ACC112 (cell line): ENCODE measurements around the gene FAM234A.
"Not testable (repeated sequence)": the region's sequence is repeated elsewhere in the genome, so short reads cannot be mapped to it uniquely, and the experiment has no call there.

Experiments used
- H2AFZ ChIP-seq: fragments of 200-600 bp; sonication (generic); one replicate; pipeline ENCODE4 v1.6.0; 2017; ENCODE audit warnings: antibody characterized with exemption, low read length; ENCODE audit not compliant: unreplicated experiment
- H3K27ac ChIP-seq: fragments of 200-600 bp; sonication (generic); 2 replicates; pipeline ENCODE4 v1.5.1; 2014; ENCODE audit warnings: low read depth, mild to moderate bottlenecking, antibody characterized with exemption, low read length, moderate library complexity
- H3K27me3 ChIP-seq: fragments of 200-600 bp; sonication (generic); 2 replicates; pipeline ENCODE4 v1.6.1; 2014; ENCODE audit warnings: mild to moderate bottlenecking, antibody characterized with exemption, low read length, moderate library complexity, mixed read lengths; ENCODE audit not compliant: insufficient read depth
- H3K36me3 ChIP-seq: fragments of 200-600 bp; sonication (generic); 2 replicates; pipeline ENCODE4 v1.6.1; 2016; ENCODE audit warnings: mild to moderate bottlenecking, antibody characterized with exemption, low read length, moderate library complexity, mixed read lengths; ENCODE audit not compliant: insufficient read depth
- H3K4me1 ChIP-seq: fragments of 200-600 bp; sonication (generic); one replicate; pipeline ENCODE4 v1.6.1; 2016; ENCODE audit warnings: low read length, mixed read lengths; ENCODE audit not compliant: insufficient read depth, unreplicated experiment, control insufficient read depth
- H3K4me3 ChIP-seq: fragments of 200-600 bp; sonication (generic); 2 replicates; pipeline ENCODE4 v1.5.1; 2014; ENCODE audit warnings: mild to moderate bottlenecking, low read depth, low read length
- H3K79me2 ChIP-seq: fragments of 200-600 bp; sonication (generic); one replicate; pipeline ENCODE4 v1.6.0; 2016; ENCODE audit warnings: low read length; ENCODE audit not compliant: control insufficient read depth, unreplicated experiment, insufficient read depth

FAM234A gene

GRCh38 chr16:200388-200787 lies 34.2 kb upstream of the FAM234A start:
- Histone ChIP-seq H2AFZ (no peak overlapping the region), H3K4me1 (peaks cover 3% of the 10 kb centered on the region), H3K27ac (peak overlapping the region; percentile 44; the same call in 1 of the 2 replicates), H3K4me3 (no peak overlapping the region), H3K36me3 (peaks cover 40% of the 10 kb centered on the region), H3K79me2 (peaks cover 3% of the 10 kb centered on the region), H3K27me3 (no peaks in the 10 kb centered on the region)

GRCh38 chr16:203246-203645 lies 31.4 kb upstream of the FAM234A start:
- Histone ChIP-seq H2AFZ (no peak overlapping the region), H3K4me1 (peaks cover 3% of the 10 kb centered on the region), H3K27ac (no peak overlapping the region), H3K36me3 (peaks cover 41% of the 10 kb centered on the region), H3K4me3 (no peak overlapping the region), H3K27me3 (no peaks in the 10 kb centered on the region), H3K79me2 (peaks cover 4% of the 10 kb centered on the region)

- H3K4me3 ChIP-seq, H3K27me3 ChIP-seq, H3K79me2 ChIP-seq, H3K4me1 ChIP-seq, H3K27ac ChIP-seq, H2AFZ ChIP-seq: not testable (repeated sequence)
- peaks cover 41% of the 10 kb centered on the region for H3K36me3 ChIP-seq
These were observed 30.6 kb upstream of the FAM234A start for GRCh38 chr16:204046-204445.

- not testable (repeated sequence) for H3K4me1 ChIP-seq, H3K27ac ChIP-seq, H3K4me3 ChIP-seq, H3K27me3 ChIP-seq, H2AFZ ChIP-seq
- peaks cover 38% of the 10 kb centered on the region for H3K36me3 ChIP-seq
- peaks cover 43% of the 10 kb centered on the region for H3K79me2 ChIP-seq
These were observed 25.3 kb upstream of the FAM234A start for GRCh38 chr16:209359-209758.

- H3K27ac ChIP-seq, H2AFZ ChIP-seq, H3K27me3 ChIP-seq, H3K4me1 ChIP-seq, H3K4me3 ChIP-seq: not testable (repeated sequence)
- H3K36me3 ChIP-seq = peaks cover 26% of the 10 kb centered on the region
- H3K79me2 ChIP-seq = peaks cover 56% of the 10 kb centered on the region
These were observed 22.9 kb upstream of the FAM234A start for GRCh38 chr16:211631-212180.

- H3K4me3 ChIP-seq = no peak overlapping the region
- H3K4me1 ChIP-seq = peaks cover 2% of the 10 kb centered on the region
- peaks cover 61% of the 10 kb centered on the region for H3K79me2 ChIP-seq
- no peak overlapping the region for H3K27ac ChIP-seq
- no peak overlapping the region for H2AFZ ChIP-seq
- H3K27me3 ChIP-seq = no peaks in the 10 kb centered on the region
- peaks cover 25% of the 10 kb centered on the region for H3K36me3 ChIP-seq
These were observed 21.6 kb upstream of the FAM234A start for GRCh38 chr16:212999-213398.

- Histone ChIP-seq H3K27me3 (no peaks in the 10 kb centered on the region), H3K79me2 (peaks cover 66% of the 10 kb centered on the region), H3K27ac (no peak overlapping the region), H3K36me3 (peaks cover 21% of the 10 kb centered on the region), H3K4me1 (no peaks in the 10 kb centered on the region), H3K4me3 (no peak overlapping the region), H2AFZ (no peak overlapping the region)
These were observed 14.6 kb upstream of the FAM234A start for GRCh38 chr16:220021-220420.

GRCh38 chr16:228151-228851 lies 6.3 kb upstream of the FAM234A start:
- Histone ChIP-seq H3K36me3 (peaks cover 15% of the 10 kb centered on the region; the same call in 1 of the 2 replicates), H3K79me2 (peaks cover 44% of the 10 kb centered on the region), H2AFZ (no peak overlapping the region), H3K27ac (peak overlapping the region; percentile 93; the same call in 1 of the 2 replicates), H3K4me1 (peaks cover 25% of the 10 kb centered on the region), H3K4me3 (peak overlapping the region; percentile 94), H3K27me3 (no peaks in the 10 kb centered on the region)

- Histone ChIP-seq H3K27ac (peak within 1 kb of the TSS; percentile 93), H3K36me3 (peaks cover 15% of the 10 kb centered on the region; the same call in 1 of the 2 replicates), H2AFZ (peak within 1 kb of the TSS; percentile 91), H3K4me3 (peak within 1 kb of the TSS; percentile 94), H3K27me3 (no peaks in the 10 kb centered on the region), H3K79me2 (peaks cover 36% of the 10 kb centered on the region), H3K4me1 (peaks cover 25% of the 10 kb centered on the region)
These were observed 5.5 kb upstream of the FAM234A start, which contains the start of gene LUC7L for GRCh38 chr16:228852-229730. LUC7L (minus strand) TSS chr16:229449; CDS start chr16:229339, 110 bp downstream.

- H3K36me3 ChIP-seq = peaks cover 15% of the 10 kb centered on the region; the same call in 1 of the 2 replicates
- peaks cover 25% of the 10 kb centered on the region for H3K4me1 ChIP-seq
- peak overlapping the region; percentile 94 for H3K4me3 ChIP-seq
- H3K79me2 ChIP-seq = peaks cover 35% of the 10 kb centered on the region
- H3K27ac ChIP-seq = no peak overlapping the region
- H2AFZ ChIP-seq = peak overlapping the region; percentile 91
- H3K27me3 ChIP-seq = no peaks in the 10 kb centered on the region
These were observed 4.8 kb upstream of the FAM234A start for GRCh38 chr16:229731-230281.
